ENCODE measurements around the gene SLC22A5. TPM values are rescaled to one million over a fixed set of nuclear protein-coding genes. Genes with fewer than 3 reads are reported as not detected.

Gene SLC22A5
- total and polyA plus RNA-seq, 2 donors (not counting 1 experiment from before 2014, with no cell fraction given): 5.7 to 12.9 TPM

DNA sequence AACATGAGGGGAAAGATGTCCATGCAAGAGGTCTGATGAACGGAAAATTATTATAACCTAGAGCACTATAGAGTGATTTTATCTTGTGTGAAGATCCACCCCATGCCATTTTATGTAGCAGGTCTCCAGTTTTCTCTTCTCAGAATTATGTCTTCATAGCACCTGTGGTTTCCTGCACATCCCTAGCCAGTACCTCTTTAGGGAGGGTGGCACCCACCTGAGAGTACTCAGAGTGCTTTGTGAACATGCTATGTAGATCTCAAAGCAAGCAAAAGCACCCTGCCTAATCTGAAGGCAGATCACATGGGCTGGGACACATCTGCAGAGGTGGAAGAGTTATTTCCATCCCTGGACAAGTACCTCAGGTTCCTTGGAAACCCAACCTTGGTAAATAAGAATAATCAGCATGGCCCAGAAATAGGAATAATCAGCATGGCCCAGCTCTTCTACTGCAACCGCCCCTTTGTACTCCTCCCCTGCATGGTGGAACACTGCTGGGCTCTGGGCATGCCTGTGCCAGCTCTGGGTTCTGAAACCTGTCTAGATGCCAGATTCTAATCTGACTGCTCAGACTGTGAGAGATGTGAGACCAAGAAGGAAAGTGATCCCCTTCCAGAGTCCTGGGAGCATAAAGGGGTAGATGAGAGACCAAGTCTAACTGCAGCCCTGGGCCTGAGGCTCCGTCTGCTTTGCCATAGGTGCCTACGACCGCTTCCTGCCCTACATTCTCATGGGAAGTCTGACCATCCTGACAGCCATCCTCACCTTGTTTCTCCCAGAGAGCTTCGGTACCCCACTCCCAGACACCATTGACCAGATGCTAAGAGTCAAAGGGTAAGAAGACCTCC is 23.7 kb downstream of the SLC22A5 start:
- POLR2A ChIA-PET: interaction anchor here (1.5 kb wide), 1 partner anchor 97 kb away, joined by 4 read pairs; the partner anchor contains the start of gene IRF1
- no peaks in the 10 kb centered on the region for H3K9me3 Mint-ChIP-seq (ENCODE audit: insufficient read depth)
- H3K4me3 ChIP-seq (ENCODE audit: control extremely low read depth in 1 of 5, extremely low read depth in 1 of 5, insufficient read depth in 1 of 5, low read depth in 2 of 5, low read length in 4 of 5): no peak overlapping the region
- no peak overlapping the region for H3K9ac ChIP-seq (ENCODE audit: low read length)
- no peak overlapping the region for H3K27ac ChIP-seq (ENCODE audit: low read length in 2 of 2)
- peak overlapping the region; percentile 62 for H3K27ac Mint-ChIP-seq
- intact Hi-C loops (cut with micrococcal nuclease): no loop called here
- H3K27me3 Mint-ChIP-seq: no peaks in the 10 kb centered on the region
- H3K4me1 ChIP-seq (ENCODE audit: control insufficient read depth in 2 of 2, insufficient read depth in 2 of 2, low read length in 2 of 2): peaks cover 25 to 28% of the 10 kb centered on the region in 2 donors
- H2AFZ ChIP-seq (ENCODE audit: insufficient read depth, low read depth, low read length, poor library complexity, severe bottlenecking): no peak overlapping the region
- 100% methylated on average over 3 of the region's 6 CpGs for WGBS (ENCODE audit: insufficient coverage)
- peaks cover 46% of the 10 kb centered on the region for H3K4me1 Mint-ChIP-seq
- DNase-seq: no peak
- H4K20me1 ChIP-seq (ENCODE audit: control insufficient read depth, insufficient read depth, low read length, poor library complexity, severe bottlenecking): no peaks in the 10 kb centered on the region
- no peaks in the 10 kb centered on the region for H3K27me3 ChIP-seq (replicated peaks in 1 of 4; ENCODE audit: control extremely low read depth in 1 of 4, control insufficient read depth in 3 of 4, insufficient read depth in 4 of 4, low read length in 3 of 4)
- no peaks in the 10 kb centered on the region for H3K9me3 ChIP-seq (ENCODE audit: control extremely low read depth in 1 of 3, control insufficient read depth in 2 of 3, insufficient read depth in 1 of 3, low read length in 2 of 3)
- H3K4me3 Mint-ChIP-seq: no peak overlapping the region
- no peak overlapping the region for H3K4me2 ChIP-seq (replicated peaks; ENCODE audit: low read depth, low read length, poor library complexity, severe bottlenecking)
- TF ChIP-seq, protein P1, sequence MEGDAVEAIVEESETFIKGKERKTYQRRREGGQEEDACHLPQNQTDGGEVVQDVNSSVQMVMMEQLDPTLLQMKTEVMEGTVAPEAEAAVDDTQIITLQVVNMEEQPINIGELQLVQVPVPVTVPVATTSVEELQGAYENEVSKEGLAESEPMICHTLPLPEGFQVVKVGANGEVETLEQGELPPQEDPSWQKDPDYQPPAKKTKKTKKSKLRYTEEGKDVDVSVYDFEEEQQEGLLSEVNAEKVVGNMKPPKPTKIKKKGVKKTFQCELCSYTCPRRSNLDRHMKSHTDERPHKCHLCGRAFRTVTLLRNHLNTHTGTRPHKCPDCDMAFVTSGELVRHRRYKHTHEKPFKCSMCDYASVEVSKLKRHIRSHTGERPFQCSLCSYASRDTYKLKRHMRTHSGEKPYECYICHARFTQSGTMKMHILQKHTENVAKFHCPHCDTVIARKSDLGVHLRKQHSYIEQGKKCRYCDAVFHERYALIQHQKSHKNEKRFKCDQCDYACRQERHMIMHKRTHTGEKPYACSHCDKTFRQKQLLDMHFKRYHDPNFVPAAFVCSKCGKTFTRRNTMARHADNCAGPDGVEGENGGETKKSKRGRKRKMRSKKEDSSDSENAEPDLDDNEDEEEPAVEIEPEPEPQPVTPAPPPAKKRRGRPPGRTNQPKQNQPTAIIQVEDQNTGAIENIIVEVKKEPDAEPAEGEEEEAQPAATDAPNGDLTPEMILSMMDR (IDR thresholded peaks at IDR 0.05): no peak
- TF ChIP-seq EZH2 (IDR thresholded peaks at IDR 0.05; ENCODE audit: borderline replicate concordance, insufficient read depth, low read depth, low read length, poor library complexity, severe bottlenecking): no peak
- ATAC-seq (ENCODE audit: low read depth): no peak
- CTCF ChIA-PET: interaction anchor here (2.6 to 19.9 kb wide), 2 partner anchors 108 to 427 kb away, joined by 6 to 528 read pairs; no protein-coding TSS in a partner anchor
- peaks cover 13% of the 10 kb centered on the region for H3K79me2 ChIP-seq (ENCODE audit: control insufficient read depth, insufficient read depth, low read length)
- no peaks in the 10 kb centered on the region for H3K36me3 ChIP-seq (replicated peaks in 1 of 2; ENCODE audit: control extremely low read depth in 1 of 2, control insufficient read depth in 1 of 2, extremely low read depth in 1 of 2, insufficient read depth in 2 of 2, low read length in 1 of 2)
